Fibroblast of the aortic adventitia (primary cell): Measurements from ENCODE around the gene TSEN2. TPM values are rescaled to one million over a fixed set of nuclear protein-coding genes. Genes with fewer than 3 reads are reported as not detected.
"Not testable (repeated sequence)": the region's sequence is repeated elsewhere in the genome, so short reads cannot be mapped to it uniquely, and the experiment has no call there.

ENCODE experiments used
- DNase-seq: peaks from one replicate; pipeline ENCODE4 v3.0.0-alpha.2; 2010; ENCODE audit warnings: low read depth
- H3K4me3 ChIP-seq: 2 replicates; pipeline ENCODE4 v1.5.1; 2011; ENCODE audit warnings: low read depth, mild to moderate bottlenecking, control low read depth, low read length, moderate library complexity
- total RNA-seq: library from RNA; depleted of rRNA; stranded (reverse); fragments of >200 nt; gene quantifications from 2 replicates; pipeline ENCODE4 v1.2.3, GENCODE V29; 2012; ENCODE audit warnings: low replicate concordance
- TF ChIP-seq, protein P1 (sequence below): IDR thresholded peaks from 2 replicates; pipeline ENCODE4 v1.5.1; 2011; ENCODE audit warnings: mild to moderate bottlenecking, low read length, control low read depth, inconsistent platforms; ENCODE audit not compliant: insufficient read depth

Gene TSEN2
- total RNA-seq, 1 donor = 17.7 TPM

DNA sequence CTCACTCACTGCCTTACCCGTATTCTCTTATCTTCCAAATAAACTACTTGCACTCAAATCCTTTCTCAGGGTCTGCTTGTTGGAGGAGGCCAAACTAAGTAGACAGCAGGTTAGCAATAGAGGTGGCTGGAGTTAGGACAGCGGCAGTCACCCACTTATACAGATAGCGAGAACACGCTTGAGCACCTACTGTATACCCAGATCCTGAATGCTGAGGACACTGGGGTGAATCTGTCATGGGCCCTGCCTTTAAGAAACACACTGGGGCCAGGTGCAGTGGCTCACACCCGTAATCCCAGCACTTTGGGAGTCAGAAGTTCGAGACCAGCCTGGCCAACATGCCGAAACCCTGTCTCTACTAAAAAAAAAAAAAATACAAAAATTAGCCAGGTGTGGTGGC is 38.0 kb upstream of the TSEN2 start:
- TF ChIP-seq, protein P1, sequence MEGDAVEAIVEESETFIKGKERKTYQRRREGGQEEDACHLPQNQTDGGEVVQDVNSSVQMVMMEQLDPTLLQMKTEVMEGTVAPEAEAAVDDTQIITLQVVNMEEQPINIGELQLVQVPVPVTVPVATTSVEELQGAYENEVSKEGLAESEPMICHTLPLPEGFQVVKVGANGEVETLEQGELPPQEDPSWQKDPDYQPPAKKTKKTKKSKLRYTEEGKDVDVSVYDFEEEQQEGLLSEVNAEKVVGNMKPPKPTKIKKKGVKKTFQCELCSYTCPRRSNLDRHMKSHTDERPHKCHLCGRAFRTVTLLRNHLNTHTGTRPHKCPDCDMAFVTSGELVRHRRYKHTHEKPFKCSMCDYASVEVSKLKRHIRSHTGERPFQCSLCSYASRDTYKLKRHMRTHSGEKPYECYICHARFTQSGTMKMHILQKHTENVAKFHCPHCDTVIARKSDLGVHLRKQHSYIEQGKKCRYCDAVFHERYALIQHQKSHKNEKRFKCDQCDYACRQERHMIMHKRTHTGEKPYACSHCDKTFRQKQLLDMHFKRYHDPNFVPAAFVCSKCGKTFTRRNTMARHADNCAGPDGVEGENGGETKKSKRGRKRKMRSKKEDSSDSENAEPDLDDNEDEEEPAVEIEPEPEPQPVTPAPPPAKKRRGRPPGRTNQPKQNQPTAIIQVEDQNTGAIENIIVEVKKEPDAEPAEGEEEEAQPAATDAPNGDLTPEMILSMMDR = no peak
- H3K4me3 ChIP-seq = no peak overlapping the region
- DNase-seq = no peak

DNA sequence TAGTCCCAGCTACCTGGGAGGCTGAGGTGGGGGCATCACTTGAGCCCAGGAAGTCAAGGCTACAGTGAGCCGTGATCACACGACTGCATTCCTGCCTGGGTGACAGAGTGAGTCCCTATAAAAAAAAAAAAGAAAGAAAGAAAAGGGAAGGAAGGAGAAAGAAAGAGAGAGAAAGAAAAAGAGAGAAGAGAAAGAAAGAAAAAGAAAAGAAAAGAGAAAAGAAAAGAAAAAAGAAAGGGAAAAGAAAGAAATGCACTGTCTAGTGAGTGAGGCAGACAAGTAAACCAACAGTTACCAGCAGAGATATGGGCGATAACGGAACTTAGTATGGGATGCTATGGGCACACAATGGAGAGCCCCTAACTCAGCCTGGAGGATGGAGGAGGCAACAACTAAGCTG is 37.2 kb upstream of the TSEN2 start:
- no peak overlapping the region for H3K4me3 ChIP-seq
- TF ChIP-seq, protein P1 = no peak
- DNase-seq = no peak

DNA sequence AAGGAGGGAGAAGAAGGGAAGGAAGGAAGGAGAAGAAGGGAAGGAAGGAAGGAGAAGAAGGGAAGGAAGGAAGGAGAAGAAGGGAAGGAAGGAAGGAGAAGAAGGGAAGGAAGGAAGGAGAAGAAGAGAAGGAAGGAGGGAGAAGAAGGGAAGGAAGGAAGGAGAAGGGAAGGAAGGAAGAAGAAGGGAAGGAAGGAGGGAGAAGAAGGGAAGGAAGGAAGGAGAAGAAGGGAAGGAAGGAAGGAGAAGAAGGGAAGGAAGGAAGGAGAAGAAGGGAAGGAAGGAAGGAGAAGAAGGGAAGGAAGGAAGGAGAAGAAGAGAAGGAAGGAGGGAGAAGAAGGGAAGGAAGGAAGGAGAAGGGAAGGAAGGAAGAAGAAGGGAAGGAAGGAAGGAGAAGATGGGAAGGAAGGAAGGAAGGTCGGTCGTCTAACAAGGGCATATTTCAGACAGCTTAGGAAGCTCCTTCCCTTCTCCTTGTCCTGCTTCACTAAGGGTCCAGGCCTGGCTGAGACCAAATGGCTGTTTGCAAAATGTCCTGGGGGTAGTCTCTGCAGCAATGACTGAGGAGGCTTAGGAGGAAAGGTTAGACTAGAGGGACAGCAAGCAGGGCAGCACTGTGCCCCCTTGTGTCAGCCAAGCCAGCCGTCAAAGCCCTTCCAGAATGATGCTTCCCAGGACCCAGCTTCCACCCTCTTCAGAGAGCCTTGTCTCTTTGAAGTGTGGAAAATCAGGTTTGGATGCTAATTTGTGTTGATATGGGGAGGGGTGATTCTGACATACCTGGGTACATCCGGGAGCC is 35.7 kb upstream of the TSEN2 start:
- H3K4me3 ChIP-seq, DNase-seq: not testable (repeated sequence)

DNA sequence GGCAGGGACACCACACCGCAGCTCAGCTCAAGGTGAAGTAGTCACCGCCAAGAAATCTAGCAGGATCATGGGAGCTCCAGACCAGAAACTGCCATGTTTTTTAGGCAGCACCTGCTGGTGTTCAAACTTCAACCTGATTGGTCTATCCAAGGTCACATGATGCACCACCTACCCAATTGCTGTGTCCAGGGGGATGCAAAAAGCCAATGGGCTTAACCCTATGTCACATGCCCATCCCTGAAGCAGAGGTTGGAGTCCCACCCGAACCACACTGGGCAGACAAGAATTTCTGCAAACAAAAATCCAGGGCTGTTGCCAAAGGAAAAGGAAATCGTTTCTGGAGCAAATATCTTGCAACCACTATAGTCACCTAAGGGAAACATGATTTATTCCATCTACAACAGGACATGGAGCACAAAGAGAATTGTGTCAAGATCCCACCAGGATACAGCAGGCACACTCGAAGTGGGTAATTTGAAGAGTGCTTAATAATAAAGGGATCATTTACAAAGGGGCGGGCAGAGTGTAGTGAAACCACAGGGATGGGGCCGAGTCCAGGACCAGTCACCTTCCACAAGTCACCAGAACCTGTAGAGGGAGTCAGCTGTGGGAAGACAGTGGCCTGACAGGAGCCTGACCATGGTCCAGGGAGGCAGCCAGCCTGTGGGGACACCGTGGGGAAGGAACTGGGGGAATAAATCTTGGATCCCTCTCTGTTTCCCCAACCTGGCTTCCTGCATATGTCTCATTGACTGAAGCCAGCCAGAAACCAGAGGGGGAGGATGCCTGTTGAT is 34.2 kb upstream of the TSEN2 start:
- TF ChIP-seq, protein P1 = no peak
- H3K4me3 ChIP-seq = no peak overlapping the region
- DNase-seq = no peak

DNA sequence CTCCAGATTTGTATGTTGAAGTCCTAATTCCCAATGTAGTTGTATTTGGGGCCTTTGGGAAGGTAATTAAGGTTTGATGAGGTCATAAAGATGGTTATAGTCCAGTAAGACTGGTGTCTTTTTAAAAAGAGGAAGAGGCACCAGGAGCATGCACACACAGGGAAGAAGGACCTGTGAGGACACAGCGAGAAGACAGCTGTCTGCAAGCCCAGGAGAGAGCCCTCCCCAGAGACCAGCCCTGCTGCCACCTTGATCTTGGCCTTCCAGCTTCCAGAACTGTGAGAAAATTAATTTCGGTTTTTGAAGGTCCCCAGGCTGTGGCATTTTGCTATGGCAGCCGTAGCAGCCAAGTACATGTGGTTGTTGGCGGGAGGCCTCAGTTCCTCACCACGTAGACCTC is 32.8 kb upstream of the TSEN2 start:
- no peak overlapping the region for H3K4me3 ChIP-seq
- no peak for DNase-seq
- TF ChIP-seq, protein P1 = no peak

DNA sequence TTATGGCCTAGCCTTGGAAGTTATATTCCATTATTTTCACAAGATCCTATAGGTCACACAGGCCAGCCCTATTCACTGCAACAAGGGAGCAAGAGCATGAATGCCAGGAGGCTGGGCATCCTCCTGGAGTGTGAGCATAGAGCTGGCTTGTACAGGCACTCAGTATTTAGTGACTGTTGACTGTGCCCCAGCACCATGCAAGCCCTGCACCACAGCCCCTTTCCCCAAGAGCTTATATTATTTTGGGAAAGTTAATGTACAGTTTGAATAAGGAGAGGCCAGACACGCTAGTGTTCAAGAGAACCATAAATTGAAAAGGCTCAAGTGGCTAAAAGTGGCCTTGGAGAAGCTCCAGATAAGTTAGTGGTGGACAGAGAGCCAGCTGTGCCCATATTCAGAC is 32.3 kb upstream of the TSEN2 start:
- TF ChIP-seq, protein P1 = no peak
- no peak for DNase-seq

More for the DNA sequence above, 32.3 kb upstream of the TSEN2 start:
- no peak overlapping the region for H3K4me3 ChIP-seq
